NCI-H774 (cell line): ENCODE results near the gene PASK.

Source experiments
- DNase-seq: peaks from one replicate; lab custom pipeline; 2025; lab: John Stamatoyannopoulos, UW

The PASK gene

GRCh38 chr2:241081190-241081642 lies 68.1 kb downstream of the PASK start:
- DNase-seq, result no peak

GRCh38 chr2:241080405-241081189 lies 68.7 kb downstream of the PASK start:
- DNase-seq, result no peak

GRCh38 chr2:241074901-241075540 lies 74.3 kb downstream of the PASK start:
- no peak for DNase-seq

GRCh38 chr2:241074065-241074818 lies 75.0 kb downstream of the PASK start:
- DNase-seq, result no peak

- DNase-seq, result no peak
Observed at GRCh38 chr2:241073166-241074064, 75.9 kb downstream of the PASK start.

GRCh38 chr2:241072553-241073165 lies 76.6 kb downstream of the PASK start:
- DNase-seq, result no peak

- no peak for DNase-seq
Observed at GRCh38 chr2:241072151-241072550, 77.1 kb downstream of the PASK start.

GRCh38 chr2:241071677-241072111 lies 77.6 kb downstream of the PASK start:
- no peak for DNase-seq

GRCh38 chr2:241070811-241071676 lies 78.2 kb downstream of the PASK start:
- DNase-seq, result no peak

- no peak for DNase-seq
Observed at GRCh38 chr2:241070361-241070760, 78.9 kb downstream of the PASK start.

- no peak for DNase-seq
Observed at GRCh38 chr2:241069821-241070281, 79.4 kb downstream of the PASK start.

- no peak for DNase-seq
Observed at GRCh38 chr2:241068942-241069810, 80.1 kb downstream of the PASK start.

GRCh38 chr2:241068136-241068941 lies 80.9 kb downstream of the PASK start:
- no peak for DNase-seq

- no peak for DNase-seq
Observed at GRCh38 chr2:241067501-241068135, 81.7 kb downstream of the PASK start.

GRCh38 chr2:241066893-241067341 lies 82.4 kb downstream of the PASK start:
- DNase-seq, result no peak

GRCh38 chr2:241066171-241066892 lies 82.9 kb downstream of the PASK start:
- no peak for DNase-seq

GRCh38 chr2:241065355-241065803 lies 83.9 kb downstream of the PASK start:
- no peak for DNase-seq
